ENCODE results near the gene GRIN2C.

Gene GRIN2C

GRCh38 chr17:74836691-74837467 lies 22.8 kb downstream of the GRIN2C start:
- H3K27ac ChIP-seq = no peak overlapping the region
- TF ChIP-seq CTCF (conservative IDR thresholded peaks at IDR 0.05) = no peak

- TF ChIP-seq CTCF (conservative IDR thresholded peaks at IDR 0.05) = no peak
- no peak overlapping the region for H3K27ac ChIP-seq
Observed at GRCh38 chr17:74836191-74836590, 23.5 kb downstream of the GRIN2C start.

GRCh38 chr17:74833501-74834377 lies 25.9 kb downstream of the GRIN2C start:
- no peak for TF ChIP-seq CTCF (conservative IDR thresholded peaks at IDR 0.05)
- no peak overlapping the region for H3K27ac ChIP-seq

- no peak overlapping the region for H3K27ac ChIP-seq
- TF ChIP-seq CTCF (conservative IDR thresholded peaks at IDR 0.05) = no peak
Observed at GRCh38 chr17:74832421-74832820, 27.3 kb downstream of the GRIN2C start.

- no peak overlapping the region for H3K27ac ChIP-seq
- no peak for TF ChIP-seq CTCF (conservative IDR thresholded peaks at IDR 0.05)
Observed at GRCh38 chr17:74831444-74832146, 28.1 kb downstream of the GRIN2C start.

- no peak overlapping the region for H3K27ac ChIP-seq
- no peak for TF ChIP-seq CTCF (conservative IDR thresholded peaks at IDR 0.05)
Observed at GRCh38 chr17:74830861-74831260, 28.8 kb downstream of the GRIN2C start.

GRCh38 chr17:74827800-74828199 lies 31.9 kb downstream of the GRIN2C start:
- no peak overlapping the region for H3K27ac ChIP-seq
- no peak for TF ChIP-seq CTCF (conservative IDR thresholded peaks at IDR 0.05)
